GM19043 (cell line): ENCODE measurements around the gene DOK4.

Experiments
- ATAC-seq: cut with Tn5 transposase; IDR thresholded peaks from one replicate; pipeline ENCODE4 v1.9.1; 2021; ENCODE audit warnings: low read depth; ENCODE audit not compliant: unreplicated experiment

DOK4 gene

DNA sequence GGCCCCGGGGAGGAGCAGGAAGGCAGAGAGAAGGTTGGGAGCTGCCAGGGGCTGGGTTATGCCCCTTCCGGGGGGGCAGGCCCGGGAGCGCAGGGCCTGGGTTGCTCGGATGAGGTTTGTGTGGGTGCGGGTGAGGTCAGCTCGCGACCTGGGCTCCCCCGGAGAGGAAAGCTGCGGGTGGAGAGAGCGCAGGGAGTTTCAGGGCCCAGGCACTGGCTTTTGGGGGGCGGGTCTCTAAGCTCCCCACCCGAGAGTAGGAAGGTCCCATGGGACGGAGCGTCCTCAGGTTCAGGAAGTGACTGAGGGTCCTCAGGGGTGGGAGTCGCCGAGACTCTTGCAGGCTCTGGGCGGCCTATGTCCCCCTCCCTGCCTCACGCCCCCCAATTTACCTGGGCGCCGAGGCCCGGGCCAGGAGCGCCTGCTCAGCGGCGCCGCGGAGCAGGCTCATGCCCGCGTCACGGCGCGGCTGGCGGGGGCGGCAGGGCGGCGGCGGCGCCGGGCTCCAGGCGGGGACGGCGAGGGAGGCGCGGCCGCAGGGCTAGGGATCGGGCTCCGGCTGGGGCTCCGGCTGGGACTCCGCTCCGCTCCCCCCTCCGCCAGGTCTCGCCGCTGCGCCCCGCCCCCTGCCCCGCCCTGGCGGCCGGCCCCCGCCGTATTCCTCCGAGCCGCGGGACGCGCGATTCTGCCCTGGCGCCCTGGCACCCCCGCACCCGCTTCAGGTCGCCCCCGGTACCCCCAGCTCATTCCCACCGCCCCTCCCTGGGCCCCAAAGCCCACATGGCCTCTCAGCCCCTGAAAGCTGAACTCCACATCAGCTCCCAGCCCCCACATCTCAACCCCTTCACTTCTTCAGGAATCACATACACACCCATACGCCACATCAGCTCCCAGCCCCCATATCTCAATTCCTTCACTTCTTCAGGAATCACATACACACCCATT, at the start of gene DOK4:
TSS of gene DOK4 (minus strand) at position 578 of the 942 bp plus-strand sequence. CDS start 6,986 bp downstream, outside the sequence.
- ATAC-seq, result peak; percentile 90

GRCh38 chr16:57535680-57536305, 49.5 kb upstream of the DOK4 start:
- peak; percentile 63 for ATAC-seq

DNA sequence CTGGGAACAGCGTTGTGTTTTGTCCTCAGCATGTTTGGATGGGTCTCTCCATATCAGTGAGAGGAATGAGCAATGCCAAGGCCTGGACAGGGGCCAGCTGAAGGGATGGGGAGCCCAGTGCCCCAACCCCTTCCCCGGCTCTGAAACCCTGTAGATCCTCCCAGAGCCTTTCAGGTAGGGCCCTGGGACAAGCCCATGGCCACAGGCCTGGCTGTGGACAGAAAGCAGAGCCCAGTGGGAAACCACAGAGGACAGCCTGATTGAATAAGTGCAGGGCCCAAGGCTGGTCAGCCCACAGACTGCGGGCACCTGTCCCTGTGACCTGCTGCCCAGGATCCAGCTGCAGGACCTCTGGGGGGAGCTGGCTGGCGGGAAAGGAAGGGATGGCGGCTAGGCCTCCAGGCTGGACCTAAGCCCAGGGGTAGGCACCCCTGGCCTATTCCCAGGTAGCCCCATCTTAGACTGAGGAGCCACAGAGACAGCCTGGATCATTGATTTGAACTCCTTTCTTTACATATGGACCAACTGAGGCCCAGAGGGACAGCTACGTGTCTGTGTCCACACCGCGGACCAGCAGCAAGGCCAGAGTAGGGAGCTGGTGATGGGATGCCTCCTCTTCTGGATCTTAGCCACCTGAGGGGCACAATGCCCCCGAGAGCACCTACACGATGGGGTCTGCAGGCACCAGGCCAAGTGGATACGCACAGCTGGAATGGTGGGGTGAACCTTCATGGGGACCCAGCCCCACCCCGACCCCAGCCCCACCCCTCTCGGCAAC, 48.8 kb upstream of the DOK4 start:
- ATAC-seq, result no peak

GRCh38 chr16:57534337-57534880, 48.1 kb upstream of the DOK4 start:
- no peak for ATAC-seq

DNA sequence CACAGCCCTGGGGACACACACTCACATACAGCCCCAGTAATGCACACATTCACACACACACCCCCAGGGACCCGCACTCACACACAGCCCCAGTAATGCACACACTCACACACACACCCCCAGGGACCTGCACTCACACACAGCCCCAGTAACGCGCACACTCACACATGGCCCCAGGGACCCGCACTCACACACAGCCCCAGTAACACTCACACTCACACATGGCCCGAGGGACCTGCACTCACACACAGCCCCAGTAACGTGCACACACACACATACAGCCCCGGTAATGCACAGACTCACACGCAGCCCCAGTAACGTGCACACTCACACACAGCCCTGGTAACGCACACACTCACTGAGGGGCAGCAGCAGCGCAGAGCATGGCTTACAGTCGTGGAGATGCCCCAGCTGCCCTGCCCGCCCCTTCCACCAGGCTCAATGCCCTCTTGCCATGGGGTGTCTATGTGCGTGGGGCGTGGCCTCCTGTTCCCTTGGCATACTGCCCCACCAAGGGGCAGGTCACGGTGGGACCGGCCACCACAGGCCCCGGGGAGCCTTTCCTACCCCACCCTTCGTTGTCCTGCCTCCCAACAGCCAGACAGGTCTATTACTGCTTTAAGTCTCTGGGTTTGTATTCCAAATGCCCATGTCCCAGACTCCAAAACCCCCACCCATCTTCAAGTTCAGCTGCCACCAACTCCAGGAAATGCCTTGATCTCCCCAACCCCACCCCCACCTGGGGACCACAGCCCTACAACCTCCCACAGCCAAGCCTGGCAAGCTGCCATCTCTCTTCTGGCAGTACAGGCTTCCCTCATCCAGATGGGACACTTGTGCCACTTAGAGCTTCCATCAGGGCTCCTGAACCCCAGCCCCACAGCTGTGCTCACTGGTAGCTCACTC, 47.4 kb upstream of the DOK4 start:
- no peak for ATAC-seq

DNA sequence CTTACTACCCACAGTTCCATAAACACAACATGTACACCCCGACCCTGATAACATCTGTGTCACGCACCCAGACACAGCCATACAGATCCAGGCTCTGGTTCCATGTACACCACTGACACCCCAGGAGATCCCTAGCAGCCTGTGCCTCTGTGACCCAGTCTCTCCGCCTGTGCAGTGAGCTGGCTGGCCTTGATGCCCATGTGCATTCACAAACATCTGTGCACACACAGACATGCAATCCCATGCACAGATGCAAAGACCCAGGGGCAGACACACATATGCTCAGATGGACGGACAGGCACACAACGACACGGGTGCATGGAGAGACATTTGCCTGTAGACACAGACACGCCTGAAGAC, 46.0 kb upstream of the DOK4 start:
- no peak for ATAC-seq

DNA sequence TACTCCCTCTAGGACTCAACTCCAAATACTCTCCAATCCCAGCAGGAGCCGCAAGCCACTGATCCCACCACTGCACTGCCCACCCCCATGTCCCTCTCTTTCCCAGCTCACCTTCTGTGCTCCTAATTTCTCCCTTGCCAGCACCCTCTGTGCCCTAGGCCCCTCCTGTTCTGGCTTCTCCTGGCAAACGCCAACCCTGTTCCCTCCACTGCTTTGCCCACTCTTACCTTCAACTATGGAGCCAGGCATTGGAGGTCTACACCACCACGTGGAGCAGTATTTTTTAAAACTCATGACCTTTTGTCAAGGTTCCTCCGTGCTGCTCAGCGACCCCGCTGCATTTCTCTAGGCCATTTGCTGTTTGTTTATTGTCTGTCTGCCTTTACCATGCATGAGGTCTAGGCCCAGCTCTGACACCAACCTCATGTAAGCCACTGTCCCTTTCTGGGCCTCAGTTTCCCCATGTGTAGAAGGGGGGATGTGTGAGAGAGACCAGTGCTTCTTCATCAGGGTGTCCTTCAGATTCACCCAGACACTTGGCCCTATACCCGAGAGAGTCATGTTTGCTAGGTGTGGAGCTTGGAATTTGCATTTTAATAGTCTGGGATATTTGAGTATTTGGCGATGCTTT, 45.5 kb upstream of the DOK4 start:
- no peak for ATAC-seq

- ATAC-seq, result no peak
Measured at GRCh38 chr16:57531253-57531575, 44.9 kb upstream of the DOK4 start.

- no peak for ATAC-seq
Measured at GRCh38 chr16:57530522-57531252, 44.4 kb upstream of the DOK4 start.

DNA sequence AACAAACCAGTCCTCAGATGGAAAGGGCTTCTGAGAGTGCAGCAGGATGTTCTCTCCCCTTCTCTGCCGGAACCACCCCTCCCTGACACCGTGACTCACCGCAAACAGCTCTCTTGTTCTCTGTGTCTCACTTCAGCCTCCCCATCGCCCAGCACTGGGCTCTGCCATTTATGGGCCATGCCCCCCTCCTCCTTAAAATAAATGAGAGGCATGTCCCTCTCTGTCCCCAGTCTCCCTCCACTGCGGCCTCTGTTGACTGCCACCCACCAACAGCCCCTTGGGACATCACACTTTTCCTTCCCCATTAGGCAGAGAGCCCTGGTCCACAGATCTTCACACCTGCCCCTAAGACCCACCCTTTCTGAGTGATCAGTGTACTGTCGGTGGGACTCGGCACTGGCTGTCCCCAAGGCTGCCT, 43.8 kb upstream of the DOK4 start:
- ATAC-seq, result peak; percentile 76

DNA sequence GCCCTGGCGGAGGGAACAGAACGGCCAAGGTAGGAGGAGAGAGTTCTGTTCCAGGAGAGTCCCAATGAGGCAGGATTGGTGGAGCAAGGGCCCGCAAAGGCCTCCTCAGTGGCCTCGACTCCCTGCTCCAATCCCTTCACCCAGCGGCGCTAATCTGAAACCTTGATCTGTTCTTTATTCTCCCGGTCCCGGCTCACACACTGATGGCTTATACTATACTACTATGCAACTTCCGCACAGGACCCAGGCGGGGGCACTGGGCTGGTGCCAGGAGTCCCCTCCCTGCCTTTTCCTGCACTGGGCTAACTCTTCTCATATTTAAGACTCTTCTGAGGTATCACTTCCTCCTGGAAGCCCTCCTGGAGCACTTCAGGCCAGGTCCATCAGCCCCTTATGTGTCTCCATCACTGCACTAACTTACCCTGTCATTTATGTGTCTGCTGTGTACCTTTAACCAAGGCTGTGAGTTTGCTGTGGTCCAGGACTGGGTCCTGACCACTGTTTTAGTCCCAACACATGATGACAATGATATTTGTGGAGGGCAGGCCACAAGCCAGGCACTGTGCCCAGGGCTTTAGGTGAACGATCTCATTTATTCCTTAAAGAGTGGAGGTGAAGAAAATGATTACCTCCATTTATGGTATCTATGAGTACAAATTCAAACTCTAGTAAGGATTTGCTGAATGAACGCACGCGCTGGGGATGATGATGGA, 43.3 kb upstream of the DOK4 start:
- ATAC-seq, result peak; percentile 30

- ATAC-seq, result no peak
Measured at GRCh38 chr16:57528499-57529390, 42.5 kb upstream of the DOK4 start.

DNA sequence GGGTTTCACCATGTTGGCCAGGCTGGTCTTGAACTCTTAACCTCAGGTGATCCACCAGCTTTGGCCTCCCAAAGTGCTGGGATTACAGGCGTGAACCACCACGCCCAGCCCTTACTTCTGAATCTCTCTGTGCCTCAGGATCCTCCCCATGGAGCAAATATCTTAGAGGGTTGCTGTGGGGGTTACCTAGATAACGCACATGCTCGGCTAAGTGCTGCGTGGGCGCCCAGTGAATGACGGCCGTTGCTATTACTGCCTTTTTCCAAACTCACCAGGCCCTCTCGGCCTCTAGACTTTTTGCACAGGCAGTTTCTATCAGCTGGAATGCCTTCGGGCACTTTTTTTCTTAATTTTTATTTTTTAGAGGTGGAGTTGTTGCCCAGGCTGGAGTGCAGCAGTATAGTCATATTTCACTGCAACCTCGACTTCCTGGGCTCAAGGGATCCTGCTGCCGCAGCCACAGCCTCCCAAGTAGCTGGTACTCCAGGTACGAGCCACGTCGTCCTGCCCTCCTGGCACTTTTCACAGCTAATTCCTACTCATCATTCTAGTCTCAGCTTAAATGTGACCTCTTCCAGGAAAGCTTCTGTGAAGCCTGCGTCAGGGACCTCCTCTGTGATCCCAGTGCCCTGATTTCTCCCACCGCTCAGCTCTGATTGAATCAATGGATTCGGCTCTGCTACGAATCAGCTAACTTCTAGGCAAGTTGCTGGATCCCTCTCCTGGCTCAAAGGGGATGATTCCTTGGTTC, 41.5 kb upstream of the DOK4 start:
- no peak for ATAC-seq

DNA sequence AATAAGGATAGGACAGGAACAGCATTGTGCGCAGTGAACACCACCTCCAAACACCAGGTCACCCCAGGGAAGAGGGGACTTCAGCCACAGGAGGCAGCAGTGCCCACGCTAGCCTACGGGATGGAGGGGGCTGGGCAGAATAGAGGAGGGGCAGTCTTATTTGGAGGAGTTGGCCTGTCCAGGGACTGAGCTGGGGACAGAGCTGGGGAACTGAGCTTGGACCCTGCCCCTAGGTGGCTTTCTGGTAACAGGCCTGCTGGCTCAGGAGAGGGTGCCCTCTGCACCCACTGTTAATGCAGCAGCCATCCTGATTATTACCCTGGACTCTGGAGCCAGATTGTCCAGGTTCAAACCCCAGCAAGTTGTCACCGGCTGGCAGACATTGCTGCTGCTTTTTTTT, 40.7 kb upstream of the DOK4 start:
- no peak for ATAC-seq

- ATAC-seq, result no peak
Measured at GRCh38 chr16:57526498-57526897, 40.2 kb upstream of the DOK4 start.

GRCh38 chr16:57525761-57526160, 39.5 kb upstream of the DOK4 start:
- ATAC-seq, result no peak

DNA sequence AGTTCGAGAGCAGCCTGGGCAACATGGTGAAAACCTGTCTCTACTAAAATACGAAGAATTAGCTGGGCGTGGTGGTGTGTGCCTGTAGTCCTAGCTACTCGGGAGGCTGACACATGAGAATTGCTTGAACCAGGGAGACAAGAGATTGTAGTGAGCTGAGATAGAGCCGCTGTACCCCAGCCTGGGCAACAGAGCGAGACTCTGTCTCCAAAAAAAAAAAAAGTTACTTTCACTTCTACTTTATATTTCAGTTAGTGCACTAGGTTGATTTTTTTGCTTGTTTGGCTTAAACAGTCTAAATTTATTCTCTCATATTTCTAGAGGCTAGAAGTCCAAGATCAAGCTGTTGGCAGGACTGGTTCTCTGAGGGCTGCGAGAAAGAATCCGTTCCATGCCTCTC, 36.7 kb upstream of the DOK4 start:
- ATAC-seq, result no peak
